Heart left ventricle (tissue), 13 donors: ENCODE measurements around the gene RPTOR.

Experiments used
- POLR2A ChIP-seq, 2 donors: fragments of 450-650 bp; IDR thresholded peaks; one replicate each; pipeline ENCODE4 v1.6.1; 2017; ENCODE audit warnings: antibody characterized with exemption in 2 of 2, mild to moderate bottlenecking in 2 of 2, moderate library complexity in 2 of 2
- TF ChIP-seq, protein P1 (sequence below), 12 donors: fragments of 200-600 bp; sonication (generic) in 4 of 12; IDR thresholded peaks; one replicate each; pipeline versions ENCODE4 v1.5.0 to v1.8.0; 2018 to 2022; ENCODE audit warnings: antibody characterized with exemption in 12 of 12, mild to moderate bottlenecking in 5 of 12
- donor health status: ischemic (EF 13 %, LVEDD 7.1; RV severe dilation, severe dysfunction).
- donor health status: DM: no; HTN: yes; CAD: no.
- donor health status: DM: no; HTN: no; CAD: no.
- donor health status: ischemic (EF 25% LVEDD 6.9; RV normal size, moderate dysfunction).
- donor health status: ischemic (EF 25% LVEDD 5.7; RV mildly dilated, moderate dysfunction).
- donor health status: ischemic (EF 35%, LVEDD 5.7; RV mildly dilated, moderate dysfunction).
- donor health status: nonischemic (EF 11% LVEDD 7.7; RV severe dilation, severe dysfunction).
- donor health status: DM: yes; HTN: yes; CAD: no.
- donor health status: PGD.
- donor health status: ischemic (EF 29% LVEDD 5.4; RV normal size, mild dysfunction).
- donor health status: nonischemic (EF 23%, LVEDD 6.1; RV moderate dilation, normal function).

DNA sequence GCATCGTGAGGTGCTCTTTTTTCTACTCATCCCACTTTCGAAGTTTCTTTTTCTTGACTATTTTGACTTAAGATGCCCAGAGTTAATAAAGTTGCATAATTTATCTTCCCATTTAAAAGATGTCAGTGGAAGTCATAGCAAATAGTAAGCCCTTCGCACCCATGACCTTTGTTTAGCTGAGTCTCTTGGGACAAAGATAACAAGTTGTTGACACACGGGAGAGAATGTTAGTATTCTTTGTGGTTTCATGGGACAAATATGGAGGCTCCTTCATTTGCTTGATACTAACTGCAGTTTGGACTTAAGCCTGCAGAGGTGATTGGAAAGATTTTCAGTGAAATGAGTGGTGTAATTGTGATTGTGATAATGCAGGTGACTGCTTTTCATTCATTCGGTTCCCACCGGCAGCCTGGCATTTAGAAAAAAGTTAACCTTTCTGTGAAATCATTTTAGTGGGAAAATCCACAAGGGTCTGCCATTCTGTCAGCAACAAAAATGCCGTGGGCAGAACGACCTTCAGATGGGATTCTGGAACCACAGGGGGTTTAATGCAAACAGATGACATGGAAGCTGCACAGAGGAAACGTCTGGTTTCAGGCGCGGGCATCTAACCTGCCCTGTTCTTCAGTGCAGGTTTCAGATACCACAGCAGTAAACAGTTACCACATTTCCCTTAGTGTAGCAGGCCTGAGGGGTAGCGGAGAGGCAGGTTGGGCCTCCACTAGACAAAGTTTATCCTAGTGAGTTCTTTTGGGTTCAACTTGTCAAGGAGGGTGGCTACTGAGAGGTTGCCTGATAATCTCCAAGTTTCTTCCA is 123.0 kb downstream of the RPTOR start:
- TF ChIP-seq, protein P1, sequence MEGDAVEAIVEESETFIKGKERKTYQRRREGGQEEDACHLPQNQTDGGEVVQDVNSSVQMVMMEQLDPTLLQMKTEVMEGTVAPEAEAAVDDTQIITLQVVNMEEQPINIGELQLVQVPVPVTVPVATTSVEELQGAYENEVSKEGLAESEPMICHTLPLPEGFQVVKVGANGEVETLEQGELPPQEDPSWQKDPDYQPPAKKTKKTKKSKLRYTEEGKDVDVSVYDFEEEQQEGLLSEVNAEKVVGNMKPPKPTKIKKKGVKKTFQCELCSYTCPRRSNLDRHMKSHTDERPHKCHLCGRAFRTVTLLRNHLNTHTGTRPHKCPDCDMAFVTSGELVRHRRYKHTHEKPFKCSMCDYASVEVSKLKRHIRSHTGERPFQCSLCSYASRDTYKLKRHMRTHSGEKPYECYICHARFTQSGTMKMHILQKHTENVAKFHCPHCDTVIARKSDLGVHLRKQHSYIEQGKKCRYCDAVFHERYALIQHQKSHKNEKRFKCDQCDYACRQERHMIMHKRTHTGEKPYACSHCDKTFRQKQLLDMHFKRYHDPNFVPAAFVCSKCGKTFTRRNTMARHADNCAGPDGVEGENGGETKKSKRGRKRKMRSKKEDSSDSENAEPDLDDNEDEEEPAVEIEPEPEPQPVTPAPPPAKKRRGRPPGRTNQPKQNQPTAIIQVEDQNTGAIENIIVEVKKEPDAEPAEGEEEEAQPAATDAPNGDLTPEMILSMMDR (IDR thresholded peaks at IDR 0.05) = no peak
- TF ChIP-seq POLR2A (IDR thresholded peaks at IDR 0.05) = no peak
